CD14-positive monocyte (primary cell): ENCODE results near the gene CACNA2D1. TPM values are rescaled to one million over a fixed set of nuclear protein-coding genes. Genes with fewer than 3 reads are reported as not detected.

Source experiments
- DNase-seq, 3 donors: peaks; one replicate each; pipeline ENCODE4 v3.0.0-alpha.2; 2011 to 2022
- H2AFZ ChIP-seq: 2 replicates; pipeline ENCODE4 v1.6.0; 2012; ENCODE audit warnings: mild to moderate bottlenecking, low read depth, low read length, inconsistent platforms; ENCODE audit not compliant: insufficient read depth, poor library complexity, severe bottlenecking
- H3K27ac ChIP-seq, 2 donors: 1 replicate in 1 of 2; 2 replicates in 1 of 2; pipeline ENCODE4 v1.5.1; 2012 to 2013; ENCODE audit warnings: low read length in 2 of 2, control low read depth in 1 of 2, inconsistent platforms in 1 of 2, low read depth in 1 of 2, mild to moderate bottlenecking in 1 of 2
- H3K27me3 ChIP-seq, 2 donors: one replicate each; pipeline versions ENCODE4 v1.6.0 to v1.6.1; 2011 to 2013; ENCODE audit warnings: low read length in 2 of 2; ENCODE audit not compliant: control insufficient read depth in 2 of 2, insufficient read depth in 2 of 2
- H3K36me3 ChIP-seq, 2 donors: replicated peaks in 1 of 2; 1 replicate in 1 of 2; 2 replicates in 1 of 2; pipeline versions ENCODE4 v1.5.1 to v1.6.1; 2012 to 2013; ENCODE audit warnings: low read length in 2 of 2, control low read depth in 1 of 2, inconsistent platforms in 1 of 2, mild to moderate bottlenecking in 1 of 2; ENCODE audit not compliant: insufficient read depth in 2 of 2, control insufficient read depth in 1 of 2
- H3K4me1 ChIP-seq, 2 donors: 1 replicate in 1 of 2; 2 replicates in 1 of 2; pipeline versions ENCODE4 v1.5.1 to v1.6.1; 2012 to 2013; ENCODE audit warnings: low read length in 2 of 2, control low read depth in 1 of 2, inconsistent platforms in 1 of 2, mild to moderate bottlenecking in 1 of 2, moderate library complexity in 1 of 2; ENCODE audit not compliant: insufficient read depth in 2 of 2, control insufficient read depth in 1 of 2
- H3K4me2 ChIP-seq: replicated peaks from 2 replicates; pipeline ENCODE3; 2012; ENCODE audit warnings: low read length, moderate library complexity, mild to moderate bottlenecking; ENCODE audit not compliant: poor library complexity, severe bottlenecking; ENCODE audit errors: extremely low read depth
- H3K4me3 ChIP-seq, 3 experiments: fragments of 200-600 bp in 1 of 3; sonication (generic) in 1 of 3; replicated peaks in 1 of 3; 1 replicate in 2 of 3; 2 replicates in 1 of 3; pipeline ENCODE4 v1.5.1; 2011 to 2013; ENCODE audit warnings: low read length in 3 of 3, mild to moderate bottlenecking in 3 of 3, control low read depth in 2 of 3, low read depth in 2 of 3, inconsistent platforms in 1 of 3, moderate library complexity in 1 of 3
- H3K79me2 ChIP-seq: 2 replicates; pipeline ENCODE4 v1.6.0; 2012; ENCODE audit warnings: mild to moderate bottlenecking, control low read depth, inconsistent platforms, low read length, moderate library complexity; ENCODE audit not compliant: insufficient read depth
- H3K9ac ChIP-seq: 2 replicates; pipeline ENCODE4 v1.6.0; 2017; ENCODE audit warnings: low read length, mild to moderate bottlenecking; ENCODE audit not compliant: insufficient read depth, poor library complexity, severe bottlenecking
- H3K9me3 ChIP-seq, 2 donors: replicated peaks in 1 of 2; 1 replicate in 1 of 2; 2 replicates in 1 of 2; pipeline versions ENCODE4 v1.5.1 to v1.6.1; 2012 to 2013; ENCODE audit warnings: low read length in 2 of 2, control low read depth in 1 of 2; ENCODE audit not compliant: control insufficient read depth in 1 of 2, insufficient read depth in 1 of 2
- H4K20me1 ChIP-seq: 2 replicates; pipeline ENCODE4 v1.6.0; 2012; ENCODE audit warnings: mild to moderate bottlenecking, low read length, control low read depth, moderate library complexity; ENCODE audit not compliant: insufficient read depth
- H3K27ac Mint-ChIP-seq, 7 donors: one replicate each; pipeline ENCODE4 v1.8.0; 2020; ENCODE audit warnings: mild to moderate bottlenecking in 7 of 7, mixed read lengths in 7 of 7, moderate library complexity in 6 of 7, inconsistent platforms in 2 of 7
- H3K27me3 Mint-ChIP-seq, 3 donors: one replicate each; pipeline ENCODE4 v1.8.0; 2021 to 2022; ENCODE audit warnings: low read depth in 3 of 3, mild to moderate bottlenecking in 3 of 3, mixed read lengths in 3 of 3, moderate library complexity in 3 of 3, inconsistent platforms in 1 of 3
- H3K36me3 Mint-ChIP-seq, 2 donors: one replicate each; pipeline ENCODE4 v1.8.0; 2020; ENCODE audit warnings: mixed read lengths in 2 of 2, inconsistent platforms in 1 of 2, mild to moderate bottlenecking in 1 of 2
- H3K4me1 Mint-ChIP-seq: one replicate; pipeline ENCODE4 v1.8.0; 2020; ENCODE audit warnings: mild to moderate bottlenecking, mixed read lengths
- H3K4me3 Mint-ChIP-seq, 2 donors: one replicate each; pipeline ENCODE4 v1.8.0; 2020; ENCODE audit warnings: mild to moderate bottlenecking in 2 of 2, mixed read lengths in 2 of 2, moderate library complexity in 1 of 2
- H3K9me3 Mint-ChIP-seq, 7 donors: one replicate each; pipeline ENCODE4 v1.8.0; 2020 to 2022; ENCODE audit warnings: mixed read lengths in 7 of 7, mild to moderate bottlenecking in 6 of 7, moderate library complexity in 6 of 7, inconsistent platforms in 2 of 7
- WGBS: methylation state at CpG from one replicate; pipeline ENCODE4 v1.1.5; 2013; ENCODE audit warnings: missing lambda C conversion rate; ENCODE audit not compliant: insufficient coverage; 5-methylcytosine and 5-hydroxymethylcytosine counted together
- intact Hi-C, 2 donors: fragments of 100-400 bp; cut with micrococcal nuclease; formaldehyde crosslinking; loops; one replicate each; pipeline versions ENCODE4 v1.15.0 to v1.15.1; 2023
- polyA plus RNA-seq, 3 donors: library from polyadenylated mRNA; depleted of rRNA in 1 of 3; unstranded in 2 of 3; stranded (reverse) in 1 of 3; fragments of 300-500 nt in 2 of 3; fragments of >200 nt in 1 of 3; fragmentation: Illumina TruSeq in 2 of 3; gene quantifications; 1 replicate in 2 of 3; 2 replicates in 1 of 3; pipeline ENCODE4 v1.2.3, GENCODE V29; 2012 to 2021
- TF ChIP-seq, protein P1 (sequence below): fragments of 200-600 bp; IDR thresholded peaks from one replicate; pipeline ENCODE4 v1.8.0; 2022; ENCODE audit warnings: antibody characterized with exemption, mild to moderate bottlenecking

Gene CACNA2D1
- polyA plus RNA-seq, 3 donors: 0.02 TPM; not detected in 2

DNA sequence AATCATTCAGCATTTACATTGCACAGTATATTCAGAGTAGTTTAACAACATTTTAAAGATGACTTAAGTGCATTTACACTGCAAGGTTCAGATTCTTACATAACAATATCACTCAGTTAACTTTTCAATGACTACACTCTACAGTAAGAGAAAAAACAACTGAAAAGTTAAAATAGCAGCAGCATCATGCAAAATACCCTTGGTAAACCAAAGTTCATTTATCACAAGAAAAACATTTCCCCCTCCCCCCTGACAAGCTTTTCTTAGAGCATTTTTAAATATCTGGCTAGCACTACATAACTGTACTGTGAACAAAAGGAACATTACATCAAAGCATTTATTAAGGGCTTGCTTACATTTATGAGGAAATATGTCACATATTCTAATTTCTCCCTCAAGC, 494.3 kb downstream of the CACNA2D1 start:
- Histone ChIP-seq H3K27ac (no peak overlapping the region), H3K36me3 (no peaks in the 10 kb centered on the region), H3K4me1 (no peaks in the 10 kb centered on the region), H3K79me2 (no peaks in the 10 kb centered on the region), H3K4me3 (no peak overlapping the region), H3K9me3 (no peaks in the 10 kb centered on the region), H3K27me3 (no peaks in the 10 kb centered on the region), H2AFZ (no peak overlapping the region), H3K4me2 (no peak overlapping the region), H3K9ac (no peak overlapping the region), H4K20me1 (no peaks in the 10 kb centered on the region)
- intact Hi-C loops: no loop called here
- DNase-seq: no peak
- Mint-ChIP-seq H3K4me1 (no peaks in the 10 kb centered on the region), H3K27ac (no peak overlapping the region), H3K9me3 (peaks cover 0 to 3% (median 0%) of the 10 kb centered on the region in 7 donors), H3K36me3 (no peaks in the 10 kb centered on the region), H3K4me3 (no peak overlapping the region), H3K27me3 (no peaks in the 10 kb centered on the region)
- TF ChIP-seq, protein P1, sequence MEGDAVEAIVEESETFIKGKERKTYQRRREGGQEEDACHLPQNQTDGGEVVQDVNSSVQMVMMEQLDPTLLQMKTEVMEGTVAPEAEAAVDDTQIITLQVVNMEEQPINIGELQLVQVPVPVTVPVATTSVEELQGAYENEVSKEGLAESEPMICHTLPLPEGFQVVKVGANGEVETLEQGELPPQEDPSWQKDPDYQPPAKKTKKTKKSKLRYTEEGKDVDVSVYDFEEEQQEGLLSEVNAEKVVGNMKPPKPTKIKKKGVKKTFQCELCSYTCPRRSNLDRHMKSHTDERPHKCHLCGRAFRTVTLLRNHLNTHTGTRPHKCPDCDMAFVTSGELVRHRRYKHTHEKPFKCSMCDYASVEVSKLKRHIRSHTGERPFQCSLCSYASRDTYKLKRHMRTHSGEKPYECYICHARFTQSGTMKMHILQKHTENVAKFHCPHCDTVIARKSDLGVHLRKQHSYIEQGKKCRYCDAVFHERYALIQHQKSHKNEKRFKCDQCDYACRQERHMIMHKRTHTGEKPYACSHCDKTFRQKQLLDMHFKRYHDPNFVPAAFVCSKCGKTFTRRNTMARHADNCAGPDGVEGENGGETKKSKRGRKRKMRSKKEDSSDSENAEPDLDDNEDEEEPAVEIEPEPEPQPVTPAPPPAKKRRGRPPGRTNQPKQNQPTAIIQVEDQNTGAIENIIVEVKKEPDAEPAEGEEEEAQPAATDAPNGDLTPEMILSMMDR: no peak

DNA sequence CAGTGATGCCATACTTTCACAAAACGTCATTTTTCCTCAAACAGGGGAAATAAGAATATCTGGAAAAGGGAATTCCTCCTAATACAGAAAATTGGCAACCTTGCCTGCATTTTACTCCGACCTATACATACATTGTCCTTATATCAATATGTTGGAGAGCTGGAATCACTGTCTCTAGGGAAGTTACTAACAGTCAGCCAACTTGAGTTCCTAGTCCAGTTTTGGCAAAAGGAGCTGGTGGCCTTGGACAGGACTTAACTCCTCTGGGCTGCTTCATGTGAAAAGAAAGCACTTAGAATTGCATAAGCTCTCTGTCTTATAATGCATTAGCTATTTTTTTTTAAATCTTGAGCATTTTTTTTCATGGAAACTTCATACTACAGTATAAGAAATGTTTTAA, 499.5 kb downstream of the CACNA2D1 start:
- Histone ChIP-seq H3K79me2 (no peaks in the 10 kb centered on the region), H3K27ac (no peak overlapping the region), H4K20me1 (no peaks in the 10 kb centered on the region), H3K36me3 (no peaks in the 10 kb centered on the region), H3K9ac (no peak overlapping the region), H3K4me3 (no peak overlapping the region), H3K4me1 (no peaks in the 10 kb centered on the region), H3K9me3 (no peaks in the 10 kb centered on the region), H3K27me3 (no peaks in the 10 kb centered on the region), H2AFZ (no peak overlapping the region), H3K4me2 (no peak overlapping the region)
- H3K4me3 Mint-ChIP-seq: no peak overlapping the region
- H3K27me3 Mint-ChIP-seq: no peaks in the 10 kb centered on the region
- peaks cover 0 to 5% (median 2%) of the 10 kb centered on the region in 7 donors for H3K9me3 Mint-ChIP-seq
- peak overlapping the region in 1 of 7 donors; percentile 80 for H3K27ac Mint-ChIP-seq
- H3K36me3 Mint-ChIP-seq: no peaks in the 10 kb centered on the region
- TF ChIP-seq, protein P1: no peak
- no CpG with 5 or more reads among the region's 2 CpGs for WGBS
- peaks cover 1% of the 10 kb centered on the region for H3K4me1 Mint-ChIP-seq
- no peak for DNase-seq
- intact Hi-C loops: no loop called here
